ENCODE measurements around the gene RIC8B. TPM values are rescaled to one million over a fixed set of nuclear protein-coding genes. Genes with fewer than 3 reads are reported as not detected.

Gene RIC8B
- total and polyA plus RNA-seq, 5 donors = 9.0 to 24.2 (median 20.4) TPM

DNA sequence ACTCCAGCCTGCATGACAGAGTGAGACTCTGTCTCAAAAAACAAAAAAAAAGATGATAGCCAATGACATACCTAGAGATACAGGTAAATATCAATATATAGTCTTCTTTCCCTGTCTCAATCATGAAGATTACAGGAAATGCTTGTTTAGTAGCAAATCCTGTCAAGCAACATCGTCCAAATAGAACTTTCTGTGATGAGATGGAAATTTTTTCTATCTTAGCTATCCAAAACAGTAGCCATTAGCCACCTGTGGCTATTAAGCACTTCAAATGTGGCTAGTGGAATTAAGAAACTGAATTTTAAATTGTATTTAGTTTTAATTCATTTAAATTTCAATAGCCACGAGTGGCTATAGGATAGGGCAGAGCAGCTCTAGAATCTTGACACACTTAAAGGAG is 33.2 kb upstream of the RIC8B start:
- WGBS = 82% methylated on average over 2 of the region's 2 CpGs
- intact Hi-C loops (cut with DNase I) = no loop called here
- ATAC-seq (no peak), DNase-seq (no peak)
- Histone ChIP-seq H3K27me3 (ENCODE audit: control insufficient read depth, insufficient read depth) (no peaks in the 10 kb centered on the region), H3K9me3 (ENCODE audit: control insufficient read depth, low read length) (no peaks in the 10 kb centered on the region), H3K4me1 (ENCODE audit: control insufficient read depth, insufficient read depth, low read length) (no peaks in the 10 kb centered on the region), H3K27ac (ENCODE audit: low read length) (no peak overlapping the region), H3K4me3 (ENCODE audit: low read length) (no peak overlapping the region)

GRCh38 chr12:106743270-106743988 is 31.1 kb upstream of the RIC8B start:
- 60% methylated on average over 8 of the region's 8 CpGs for WGBS
- ATAC-seq (no peak), DNase-seq (no peak)
- Histone ChIP-seq H3K4me1 (ENCODE audit: control insufficient read depth, insufficient read depth, low read length) (no peaks in the 10 kb centered on the region), H3K4me3 (ENCODE audit: low read length) (no peak overlapping the region), H3K27me3 (ENCODE audit: control insufficient read depth, insufficient read depth) (no peaks in the 10 kb centered on the region), H3K9me3 (ENCODE audit: control insufficient read depth, low read length) (no peaks in the 10 kb centered on the region), H3K27ac (ENCODE audit: low read length) (no peak overlapping the region)
- intact Hi-C loops (cut with DNase I) = no loop called here

DNA sequence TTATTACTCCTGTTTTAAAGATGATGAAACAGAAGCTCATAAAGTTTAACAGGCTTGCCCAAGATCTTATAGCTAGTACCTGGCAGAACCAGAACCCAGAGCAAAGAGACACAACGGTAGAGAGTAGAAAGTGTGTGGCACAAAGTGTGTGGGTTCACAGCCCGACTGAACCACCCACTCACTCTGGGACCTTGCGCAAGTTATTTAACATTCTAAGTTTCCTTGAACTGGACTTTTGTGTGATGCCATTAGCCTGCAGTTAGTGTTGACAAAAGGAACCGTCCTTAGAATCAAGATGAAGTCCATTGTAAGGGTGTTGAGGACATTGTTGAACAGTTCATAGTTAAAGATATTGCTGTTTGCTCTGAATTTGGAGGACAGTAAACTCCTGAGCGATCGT is 29.9 kb upstream of the RIC8B start:
- intact Hi-C loops (cut with DNase I) = no loop called here
- Histone ChIP-seq H3K4me1 (ENCODE audit: control insufficient read depth, insufficient read depth, low read length) (no peaks in the 10 kb centered on the region), H3K27me3 (ENCODE audit: control insufficient read depth, insufficient read depth) (no peaks in the 10 kb centered on the region), H3K9me3 (ENCODE audit: control insufficient read depth, low read length) (no peaks in the 10 kb centered on the region), H3K27ac (ENCODE audit: low read length) (no peak overlapping the region), H3K4me3 (ENCODE audit: low read length) (no peak overlapping the region)
- 82% methylated on average over 6 of the region's 6 CpGs for WGBS
- DNase-seq = no peak
- ATAC-seq = no peak

DNA sequence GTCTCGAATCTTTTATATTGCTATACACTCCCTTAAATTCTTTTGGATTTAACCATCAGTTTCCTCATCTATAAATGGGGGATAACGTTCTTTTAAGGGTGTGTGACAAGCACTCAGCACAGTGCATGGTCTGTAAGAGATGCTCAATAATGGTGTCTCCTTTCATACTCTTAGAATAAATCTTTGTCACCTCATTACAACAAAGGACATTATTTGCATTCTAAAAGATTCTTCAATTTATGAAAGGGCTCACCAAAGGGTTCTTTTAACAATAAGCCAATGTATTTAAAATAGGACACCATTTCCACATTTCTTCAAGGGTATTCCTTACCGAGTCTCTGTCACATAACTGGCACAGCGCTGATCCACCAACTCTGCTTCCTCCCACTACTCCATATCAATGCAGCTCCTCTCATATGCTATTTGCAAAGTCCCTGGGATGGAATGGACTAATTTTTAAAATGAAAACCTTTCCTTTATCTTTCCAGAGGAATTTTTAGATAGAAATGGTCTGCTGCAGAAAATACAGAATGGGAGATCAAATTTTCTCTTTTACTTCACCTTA is 29.2 kb upstream of the RIC8B start:
- Histone ChIP-seq H3K27me3 (ENCODE audit: control insufficient read depth, insufficient read depth) (no peaks in the 10 kb centered on the region), H3K4me3 (ENCODE audit: low read length) (no peak overlapping the region), H3K4me1 (ENCODE audit: control insufficient read depth, insufficient read depth, low read length) (no peaks in the 10 kb centered on the region), H3K27ac (ENCODE audit: low read length) (no peak overlapping the region), H3K9me3 (ENCODE audit: control insufficient read depth, low read length) (no peaks in the 10 kb centered on the region)
- intact Hi-C loops (cut with DNase I) = no loop called here
- ATAC-seq (no peak), DNase-seq (no peak)
- WGBS = 80% methylated on average over 4 of the region's 4 CpGs

- intact Hi-C loops (cut with DNase I) = no loop called here
- DNase-seq (no peak), ATAC-seq (no peak)
- 92% methylated on average over 3 of the region's 3 CpGs for WGBS
- no peak overlapping the region for H3K4me3 ChIP-seq (ENCODE audit: low read length)
- no peak overlapping the region for H3K27ac ChIP-seq (ENCODE audit: low read length)
- no peaks in the 10 kb centered on the region for H3K27me3 ChIP-seq (ENCODE audit: control insufficient read depth, insufficient read depth)
- H3K4me1 ChIP-seq (ENCODE audit: control insufficient read depth, insufficient read depth, low read length) = no peaks in the 10 kb centered on the region
- H3K9me3 ChIP-seq (ENCODE audit: control insufficient read depth, low read length) = no peaks in the 10 kb centered on the region
These were observed 26.5 kb upstream of the RIC8B start for GRCh38 chr12:106747973-106748436.

- Histone ChIP-seq H3K4me3 (ENCODE audit: low read length) (no peak overlapping the region), H3K27me3 (ENCODE audit: control insufficient read depth, insufficient read depth) (no peaks in the 10 kb centered on the region), H3K27ac (ENCODE audit: low read length) (no peak overlapping the region), H3K4me1 (ENCODE audit: control insufficient read depth, insufficient read depth, low read length) (no peaks in the 10 kb centered on the region), H3K9me3 (ENCODE audit: control insufficient read depth, low read length) (no peaks in the 10 kb centered on the region)
- WGBS = 90% methylated on average over 3 of the region's 3 CpGs
- DNase-seq (no peak), ATAC-seq (no peak)
- intact Hi-C loops (cut with DNase I) = no loop called here
These were observed 24.0 kb upstream of the RIC8B start for GRCh38 chr12:106750524-106750923.

GRCh38 chr12:106753526-106753925 is 21.0 kb upstream of the RIC8B start:
- no peaks in the 10 kb centered on the region for H3K27me3 ChIP-seq (ENCODE audit: control insufficient read depth, insufficient read depth)
- DNase-seq (no peak), ATAC-seq (no peak)
- intact Hi-C loops (cut with DNase I) = no loop called here
- no peak overlapping the region for H3K27ac ChIP-seq (ENCODE audit: low read length)
- peaks cover 2% of the 10 kb centered on the region for H3K4me1 ChIP-seq (ENCODE audit: control insufficient read depth, insufficient read depth, low read length)
- H3K4me3 ChIP-seq (ENCODE audit: low read length) = no peak overlapping the region
- H3K9me3 ChIP-seq (ENCODE audit: control insufficient read depth, low read length) = no peaks in the 10 kb centered on the region
- 78% methylated on average over 7 of the region's 7 CpGs for WGBS

- Histone ChIP-seq H3K27me3 (ENCODE audit: control insufficient read depth, insufficient read depth) (no peaks in the 10 kb centered on the region), H3K9me3 (ENCODE audit: control insufficient read depth, low read length) (no peaks in the 10 kb centered on the region), H3K27ac (ENCODE audit: low read length) (no peak overlapping the region), H3K4me1 (ENCODE audit: control insufficient read depth, insufficient read depth, low read length) (peaks cover 4% of the 10 kb centered on the region), H3K4me3 (ENCODE audit: low read length) (no peak overlapping the region)
- ATAC-seq = no peak
- intact Hi-C loops (cut with DNase I) = no loop called here
- DNase-seq = no peak
- 94% methylated on average over 1 of the region's 1 CpG for WGBS
These were observed 20.2 kb upstream of the RIC8B start for GRCh38 chr12:106754331-106754730.

DNA sequence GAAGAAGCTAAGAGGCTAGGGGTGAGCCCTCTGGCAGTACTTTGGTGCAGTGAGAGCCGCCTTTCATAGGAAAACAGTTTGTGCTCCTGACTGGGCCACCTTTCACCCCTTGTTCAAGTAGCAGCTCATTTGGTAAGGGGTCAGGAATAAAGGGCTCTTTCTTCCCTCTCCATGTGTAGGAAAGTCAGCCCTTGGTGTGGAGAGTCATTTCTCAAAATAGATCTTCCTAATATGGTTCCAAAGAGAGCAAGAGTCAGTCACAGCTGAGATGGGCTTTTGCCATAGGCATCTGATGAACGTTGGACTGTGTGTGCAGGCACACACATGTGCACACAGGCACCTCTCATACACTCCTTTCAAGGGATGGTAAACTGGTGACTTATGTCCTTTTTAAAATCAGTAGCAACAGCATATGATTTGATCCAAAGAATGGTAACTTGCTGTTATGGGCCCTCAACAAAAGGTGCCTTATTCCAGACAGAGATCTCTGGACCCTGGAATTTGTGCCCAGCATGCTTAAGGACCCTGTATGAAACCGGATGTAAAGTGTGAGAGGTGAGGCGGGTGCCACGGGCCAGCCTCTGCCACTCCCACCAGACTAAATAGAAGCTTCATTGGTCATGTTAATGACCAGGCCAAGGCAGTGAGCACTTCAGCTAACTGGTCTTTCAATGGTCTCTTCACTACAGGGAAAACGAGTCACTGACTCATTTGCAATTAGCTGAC is 16.7 kb upstream of the RIC8B start:
- Histone ChIP-seq H3K4me1 (ENCODE audit: control insufficient read depth, insufficient read depth, low read length) (peaks cover 9% of the 10 kb centered on the region), H3K27ac (ENCODE audit: low read length) (peak overlapping the region; percentile 25), H3K27me3 (ENCODE audit: control insufficient read depth, insufficient read depth) (no peaks in the 10 kb centered on the region), H3K9me3 (ENCODE audit: control insufficient read depth, low read length) (no peaks in the 10 kb centered on the region), H3K4me3 (ENCODE audit: low read length) (no peak overlapping the region)
- intact Hi-C loops (cut with DNase I) = no loop called here
- ATAC-seq (peak; percentile 38 to 54), DNase-seq (no peak)
- 67% methylated on average over 6 of the region's 6 CpGs for WGBS

- peaks cover 9% of the 10 kb centered on the region for H3K4me1 ChIP-seq (ENCODE audit: control insufficient read depth, insufficient read depth, low read length)
- ATAC-seq = peak; percentile 34 to 40
- no peaks in the 10 kb centered on the region for H3K9me3 ChIP-seq (ENCODE audit: control insufficient read depth, low read length)
- WGBS = 72% methylated on average over 7 of the region's 7 CpGs
- no peaks in the 10 kb centered on the region for H3K27me3 ChIP-seq (ENCODE audit: control insufficient read depth, insufficient read depth)
- H3K4me3 ChIP-seq (ENCODE audit: low read length) = no peak overlapping the region
- no peak for DNase-seq
- intact Hi-C loops (cut with DNase I) = no loop called here
- peak overlapping the region; percentile 61 for H3K27ac ChIP-seq (ENCODE audit: low read length)
These were observed 16.0 kb upstream of the RIC8B start for GRCh38 chr12:106758349-106759110.
